Liver (tissue), 9 donors: ENCODE data around the gene CIB2. TPM values are rescaled to one million over a fixed set of nuclear protein-coding genes. Genes with fewer than 3 reads are reported as not detected.
A peak's percentile ranks its signal among the peaks of the same experiment; 100 is the strongest.

Source experiments
- DNase-seq: peaks from one replicate; pipeline ENCODE4 v3.0.0-alpha.2; 2017; ENCODE audit warnings: low spot score
- H3K27ac ChIP-seq, 2 donors: one replicate each; pipeline ENCODE4 v1.7.0; 2013; ENCODE audit warnings: inconsistent platforms in 2 of 2, low read length in 2 of 2, control low read depth in 1 of 2, low read depth in 1 of 2, mild to moderate bottlenecking in 1 of 2
- H3K27me3 ChIP-seq, 4 donors: one replicate each; pipeline versions ENCODE4 v1.6.1 to v1.7.0; 2013; ENCODE audit warnings: low read length in 3 of 4, inconsistent platforms in 1 of 4, mild to moderate bottlenecking in 1 of 4, moderate library complexity in 1 of 4; ENCODE audit not compliant: control insufficient read depth in 4 of 4, insufficient read depth in 4 of 4
- H3K36me3 ChIP-seq, 4 donors: one replicate each; pipeline versions ENCODE4 v1.6.1 to v1.7.0; 2013; ENCODE audit warnings: low read length in 3 of 4, mild to moderate bottlenecking in 3 of 4, low read depth in 1 of 4, moderate library complexity in 1 of 4; ENCODE audit not compliant: control insufficient read depth in 4 of 4, insufficient read depth in 3 of 4
- H3K4me1 ChIP-seq, 4 donors: one replicate each; pipeline versions ENCODE4 v1.6.1 to v1.7.0; 2013; ENCODE audit warnings: low read length in 3 of 4, mild to moderate bottlenecking in 3 of 4, moderate library complexity in 1 of 4; ENCODE audit not compliant: control insufficient read depth in 4 of 4, insufficient read depth in 4 of 4
- H3K4me3 ChIP-seq, 3 donors: one replicate each; pipeline versions ENCODE4 v1.6.1 to v1.7.0; 2013; ENCODE audit warnings: low read length in 3 of 3, control low read depth in 1 of 3, low read depth in 1 of 3, mild to moderate bottlenecking in 1 of 3
- H3K9ac ChIP-seq, 2 donors: one replicate each; pipeline ENCODE4 v1.7.0; 2013; ENCODE audit warnings: low read length in 2 of 2, mild to moderate bottlenecking in 2 of 2, moderate library complexity in 2 of 2, control low read depth in 1 of 2, low read depth in 1 of 2
- H3K9me3 ChIP-seq, 4 donors: one replicate each; pipeline versions ENCODE4 v1.6.1 to v1.7.0; 2013; ENCODE audit warnings: low read length in 3 of 4; ENCODE audit not compliant: control insufficient read depth in 4 of 4
- EGR1 ChIP-seq, 2 donors: IDR thresholded peaks; 2 replicates each; pipeline ENCODE4 v1.6.1; 2016 to 2018; ENCODE audit warnings: antibody characterized with exemption in 2 of 2, low read depth in 2 of 2
- FOXA1 ChIP-seq: IDR thresholded peaks from 2 replicates; pipeline ENCODE4 v1.6.1; 2016; ENCODE audit warnings: antibody characterized with exemption
- FOXA2 ChIP-seq: IDR thresholded peaks from 2 replicates; pipeline ENCODE4 v1.6.1; 2016; ENCODE audit warnings: antibody characterized with exemption
- GABPA ChIP-seq, 2 donors: IDR thresholded peaks in 1 of 2; conservative IDR thresholded peaks in 1 of 2; 2 replicates each; pipeline ENCODE4 v1.6.1; 2016; ENCODE audit warnings: antibody characterized with exemption in 2 of 2, mild to moderate bottlenecking in 1 of 2, moderate library complexity in 1 of 2
- JUND ChIP-seq, 2 donors: IDR thresholded peaks; 2 replicates each; pipeline ENCODE4 v1.6.1; 2016; ENCODE audit warnings: antibody characterized with exemption in 2 of 2
- NR2F2 ChIP-seq: IDR thresholded peaks from 2 replicates; pipeline ENCODE4 v1.6.1; 2016; ENCODE audit warnings: antibody characterized with exemption
- RAD21 ChIP-seq, 2 donors: IDR thresholded peaks; 2 replicates each; pipeline ENCODE4 v1.6.1; 2016; ENCODE audit warnings: antibody characterized with exemption in 2 of 2, mild to moderate bottlenecking in 2 of 2
- RXRA ChIP-seq, 2 donors: IDR thresholded peaks; 2 replicates each; pipeline ENCODE4 v1.6.1; 2017 to 2018; ENCODE audit warnings: antibody characterized with exemption in 2 of 2, mild to moderate bottlenecking in 1 of 2
- SP1 ChIP-seq: IDR thresholded peaks from 2 replicates; pipeline ENCODE4 v1.6.1; 2018; ENCODE audit warnings: antibody characterized with exemption, mild to moderate bottlenecking
- TAF1 ChIP-seq: conservative IDR thresholded peaks from 2 replicates; pipeline ENCODE4 v1.6.1; 2016; ENCODE audit warnings: antibody characterized with exemption, mild to moderate bottlenecking
- YY1 ChIP-seq: IDR thresholded peaks from 2 replicates; pipeline ENCODE4 v1.6.1; 2016; ENCODE audit warnings: antibody characterized with exemption, mild to moderate bottlenecking
- WGBS: extraction: QIAGEN DNeasy Blood & Tissue Kit; methylation state at CpG from one replicate; pipeline ENCODE4 v1.1.7; 2013; 5-methylcytosine and 5-hydroxymethylcytosine counted together
- polyA plus RNA-seq, 2 donors: library from polyadenylated mRNA; stranded (reverse) in 1 of 2; unstranded in 1 of 2; fragments of 200-250 nt in 1 of 2; fragments of >200 nt in 1 of 2; fragmentation: Nextera tagmentation in 1 of 2; extraction: Ambion mirVana in 1 of 2; gene quantifications; one replicate each; pipeline versions ENCODE4 v1.2.1 to v1.2.3, GENCODE V29; 2013 to 2015
- total RNA-seq, 2 donors: library from RNA; depleted of rRNA; stranded (reverse); fragments of >200 nt; gene quantifications; one replicate each; pipeline ENCODE4 v1.2.3, GENCODE V29; 2014
- TF ChIP-seq, protein P1 (sequence below): IDR thresholded peaks from 2 replicates; pipeline ENCODE4 v1.6.1; 2016; ENCODE audit warnings: antibody characterized with exemption, mild to moderate bottlenecking
- TF ChIP-seq, protein P2 (sequence below): IDR thresholded peaks from 2 replicates; pipeline ENCODE4 v1.6.1; 2016; ENCODE audit warnings: antibody characterized with exemption
- TF ChIP-seq, protein P3 (sequence below): fragments of 150-350 bp; IDR thresholded peaks from 2 replicates; pipeline ENCODE4 v1.5.1; 2017; ENCODE audit warnings: improper control_type of control experiment, low read depth, low read length; ENCODE audit not compliant: missing input control
- donor health status: healthy.
- donor health status: healthy.
- donor health status: healthy.
- donor health status: healthy.
- donor health status: healthy.

The CIB2 gene
- total and polyA plus RNA-seq, 4 donors: 0.25 to 2.2 (median 0.53) TPM

- WGBS: 64% methylated on average over 2 of the region's 2 CpGs
- Histone ChIP-seq H3K4me1 (peaks cover 17 to 65% (median 45%) of the 10 kb centered on the region in 4 donors), H3K36me3 (no peaks in the 10 kb centered on the region), H3K27ac (peak overlapping the region; percentile 81 to 92), H3K27me3 (no peaks in the 10 kb centered on the region), H3K9ac (no peak overlapping the region), H3K9me3 (no peaks in the 10 kb centered on the region), H3K4me3 (no peak overlapping the region)
- DNase-seq: no peak
- TF ChIP-seq NR2F2 (no peak), JUND (IDR thresholded peaks at IDR 0.05) (no peak), RXRA (IDR thresholded peaks at IDR 0.05) (no peak), FOXA1 (no peak), YY1 (no peak), SP1 (no peak), EGR1 (IDR thresholded peaks at IDR 0.05; ENCODE audit: low read depth in 2 of 2) (no peak), GABPA (IDR thresholded peaks at IDR 0.05 in 1 of 2, conservative IDR thresholded peaks at IDR 0.05 in 1 of 2) (no peak), RAD21 (IDR thresholded peaks at IDR 0.05) (no peak), TAF1 (no peak)
- TF ChIP-seq, protein P1, sequence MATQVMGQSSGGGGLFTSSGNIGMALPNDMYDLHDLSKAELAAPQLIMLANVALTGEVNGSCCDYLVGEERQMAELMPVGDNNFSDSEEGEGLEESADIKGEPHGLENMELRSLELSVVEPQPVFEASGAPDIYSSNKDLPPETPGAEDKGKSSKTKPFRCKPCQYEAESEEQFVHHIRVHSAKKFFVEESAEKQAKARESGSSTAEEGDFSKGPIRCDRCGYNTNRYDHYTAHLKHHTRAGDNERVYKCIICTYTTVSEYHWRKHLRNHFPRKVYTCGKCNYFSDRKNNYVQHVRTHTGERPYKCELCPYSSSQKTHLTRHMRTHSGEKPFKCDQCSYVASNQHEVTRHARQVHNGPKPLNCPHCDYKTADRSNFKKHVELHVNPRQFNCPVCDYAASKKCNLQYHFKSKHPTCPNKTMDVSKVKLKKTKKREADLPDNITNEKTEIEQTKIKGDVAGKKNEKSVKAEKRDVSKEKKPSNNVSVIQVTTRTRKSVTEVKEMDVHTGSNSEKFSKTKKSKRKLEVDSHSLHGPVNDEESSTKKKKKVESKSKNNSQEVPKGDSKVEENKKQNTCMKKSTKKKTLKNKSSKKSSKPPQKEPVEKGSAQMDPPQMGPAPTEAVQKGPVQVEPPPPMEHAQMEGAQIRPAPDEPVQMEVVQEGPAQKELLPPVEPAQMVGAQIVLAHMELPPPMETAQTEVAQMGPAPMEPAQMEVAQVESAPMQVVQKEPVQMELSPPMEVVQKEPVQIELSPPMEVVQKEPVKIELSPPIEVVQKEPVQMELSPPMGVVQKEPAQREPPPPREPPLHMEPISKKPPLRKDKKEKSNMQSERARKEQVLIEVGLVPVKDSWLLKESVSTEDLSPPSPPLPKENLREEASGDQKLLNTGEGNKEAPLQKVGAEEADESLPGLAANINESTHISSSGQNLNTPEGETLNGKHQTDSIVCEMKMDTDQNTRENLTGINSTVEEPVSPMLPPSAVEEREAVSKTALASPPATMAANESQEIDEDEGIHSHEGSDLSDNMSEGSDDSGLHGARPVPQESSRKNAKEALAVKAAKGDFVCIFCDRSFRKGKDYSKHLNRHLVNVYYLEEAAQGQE: no peak
- TF ChIP-seq, protein P2, sequence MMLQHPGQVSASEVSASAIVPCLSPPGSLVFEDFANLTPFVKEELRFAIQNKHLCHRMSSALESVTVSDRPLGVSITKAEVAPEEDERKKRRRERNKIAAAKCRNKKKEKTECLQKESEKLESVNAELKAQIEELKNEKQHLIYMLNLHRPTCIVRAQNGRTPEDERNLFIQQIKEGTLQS: no peak
- TF ChIP-seq, protein P3, sequence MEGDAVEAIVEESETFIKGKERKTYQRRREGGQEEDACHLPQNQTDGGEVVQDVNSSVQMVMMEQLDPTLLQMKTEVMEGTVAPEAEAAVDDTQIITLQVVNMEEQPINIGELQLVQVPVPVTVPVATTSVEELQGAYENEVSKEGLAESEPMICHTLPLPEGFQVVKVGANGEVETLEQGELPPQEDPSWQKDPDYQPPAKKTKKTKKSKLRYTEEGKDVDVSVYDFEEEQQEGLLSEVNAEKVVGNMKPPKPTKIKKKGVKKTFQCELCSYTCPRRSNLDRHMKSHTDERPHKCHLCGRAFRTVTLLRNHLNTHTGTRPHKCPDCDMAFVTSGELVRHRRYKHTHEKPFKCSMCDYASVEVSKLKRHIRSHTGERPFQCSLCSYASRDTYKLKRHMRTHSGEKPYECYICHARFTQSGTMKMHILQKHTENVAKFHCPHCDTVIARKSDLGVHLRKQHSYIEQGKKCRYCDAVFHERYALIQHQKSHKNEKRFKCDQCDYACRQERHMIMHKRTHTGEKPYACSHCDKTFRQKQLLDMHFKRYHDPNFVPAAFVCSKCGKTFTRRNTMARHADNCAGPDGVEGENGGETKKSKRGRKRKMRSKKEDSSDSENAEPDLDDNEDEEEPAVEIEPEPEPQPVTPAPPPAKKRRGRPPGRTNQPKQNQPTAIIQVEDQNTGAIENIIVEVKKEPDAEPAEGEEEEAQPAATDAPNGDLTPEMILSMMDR: no peak
These were observed 59.9 kb downstream of the CIB2 start for GRCh38 chr15:78071383-78071782.

GRCh38 chr15:78070049-78070700 lies 61.1 kb downstream of the CIB2 start:
- H3K9ac ChIP-seq: peak overlapping the region in 1 of 2 donors; percentile 32
- no peak overlapping the region for H3K4me3 ChIP-seq
- H3K36me3 ChIP-seq: no peaks in the 10 kb centered on the region
- no peak for DNase-seq
- peak overlapping the region; percentile 90 to 98 for H3K27ac ChIP-seq
- H3K27me3 ChIP-seq: no peaks in the 10 kb centered on the region
- TF ChIP-seq EGR1 (IDR thresholded peaks at IDR 0.05; ENCODE audit: low read depth in 2 of 2) (no peak), YY1 (no peak), RXRA (IDR thresholded peaks at IDR 0.05) (no peak), NR2F2 (no peak), TAF1 (no peak), FOXA2 (no peak)
- peaks cover 25 to 65% (median 48%) of the 10 kb centered on the region in 4 donors for H3K4me1 ChIP-seq
- 67% methylated on average over 4 of the region's 4 CpGs for WGBS
- H3K9me3 ChIP-seq: no peaks in the 10 kb centered on the region
